Astrocyte (in vitro differentiated cells and primary cell): ENCODE results near the gene CSGALNACT2. TPM values are rescaled to one million over a fixed set of nuclear protein-coding genes. Genes with fewer than 3 reads are reported as not detected.

Experiments
- DNase-seq: peaks from one replicate; pipeline ENCODE4 v3.0.0-alpha.2; 2010; ENCODE audit warnings: low read depth
- FAIRE-seq: peaks from 2 replicates; lab custom pipeline; 2011; peaks lifted over from hg19 to GRCh38; lab: Jason Lieb, UNC
- H2AFZ ChIP-seq: 2 replicates; pipeline ENCODE4 v1.6.0; 2012; ENCODE audit warnings: low read depth, low read length, inconsistent platforms
- H3K27ac ChIP-seq: 2 replicates; pipeline ENCODE4 v1.5.1; 2011; ENCODE audit warnings: low read depth, low read length, inconsistent platforms
- H3K27me3 ChIP-seq: 2 replicates; pipeline ENCODE4 v1.6.0; 2011; ENCODE audit warnings: low read length, inconsistent platforms; ENCODE audit not compliant: insufficient read depth
- H3K36me3 ChIP-seq: 2 replicates; pipeline ENCODE4 v1.5.1; 2011; ENCODE audit warnings: low read length, inconsistent platforms; ENCODE audit not compliant: insufficient read depth
- H3K4me1 ChIP-seq: 2 replicates; pipeline ENCODE4 v1.5.1; 2011; ENCODE audit warnings: low read length, inconsistent platforms; ENCODE audit not compliant: insufficient read depth
- H3K4me2 ChIP-seq: 2 replicates; pipeline ENCODE4 v1.6.0; 2012; ENCODE audit warnings: low read length, inconsistent platforms
- H3K4me3 ChIP-seq: 2 replicates; pipeline ENCODE4 v1.5.1; 2011; ENCODE audit warnings: low read depth, mild to moderate bottlenecking, low read length, inconsistent platforms; ENCODE audit not compliant: insufficient read depth
- H3K79me2 ChIP-seq: 2 replicates; pipeline ENCODE4 v1.6.0; 2012; ENCODE audit warnings: mild to moderate bottlenecking, low read length, inconsistent platforms; ENCODE audit not compliant: insufficient read depth
- H3K9ac ChIP-seq: 2 replicates; pipeline ENCODE4 v1.6.0; 2012; ENCODE audit warnings: mild to moderate bottlenecking, low read length, inconsistent platforms
- H3K9me3 ChIP-seq: 2 replicates; pipeline ENCODE4 v1.5.1; 2012; ENCODE audit warnings: low read depth, mild to moderate bottlenecking, low read length, inconsistent platforms; ENCODE audit not compliant: insufficient read depth
- H4K20me1 ChIP-seq: 2 replicates; pipeline ENCODE4 v1.6.0; 2012; ENCODE audit warnings: low read length, inconsistent platforms; ENCODE audit not compliant: insufficient read depth
- H3K27ac Mint-ChIP-seq: one replicate; pipeline ENCODE4 v1.8.0; 2021; ENCODE audit warnings: mild to moderate bottlenecking, mixed read lengths; ENCODE audit not compliant: unreplicated experiment
- H3K27me3 Mint-ChIP-seq: one replicate; pipeline ENCODE4 v1.8.0; 2021; ENCODE audit warnings: low read depth, mixed read lengths; ENCODE audit not compliant: unreplicated experiment
- H3K36me3 Mint-ChIP-seq: one replicate; pipeline ENCODE4 v1.8.0; 2021; ENCODE audit warnings: low read depth, mixed read lengths; ENCODE audit not compliant: unreplicated experiment
- H3K4me1 Mint-ChIP-seq: one replicate; pipeline ENCODE4 v1.8.0; 2021; ENCODE audit warnings: low read depth, mixed read lengths; ENCODE audit not compliant: unreplicated experiment
- H3K4me3 Mint-ChIP-seq: one replicate; pipeline ENCODE4 v1.8.0; 2021; ENCODE audit warnings: mild to moderate bottlenecking, moderate library complexity, mixed read lengths; ENCODE audit not compliant: unreplicated experiment
- H3K9me3 Mint-ChIP-seq: one replicate; pipeline ENCODE4 v1.8.0; 2021; ENCODE audit warnings: mild to moderate bottlenecking, mixed read lengths; ENCODE audit not compliant: unreplicated experiment
- CTCF ChIP-seq: IDR thresholded peaks from 2 replicates; pipeline ENCODE4 v1.5.1; 2011; ENCODE audit warnings: low read depth, mild to moderate bottlenecking, inconsistent platforms, low read length, moderate library complexity; ENCODE audit not compliant: insufficient read depth
- EZH2 ChIP-seq: IDR thresholded peaks from 2 replicates; pipeline ENCODE4 v1.6.1; 2012; ENCODE audit warnings: mild to moderate bottlenecking, low read length, inconsistent platforms; ENCODE audit not compliant: insufficient read depth
- total RNA-seq: library from RNA; stranded (reverse); gene quantifications from 2 replicates; pipeline ENCODE4 v1.2.1, GENCODE V29; 2021

The CSGALNACT2 gene
- total RNA-seq, 1 donor from 2014 or later, result 28.5 TPM

- no peak overlapping the region for H3K4me3 Mint-ChIP-seq
Measured at GRCh38 chr10:43116596-43116995, 21.6 kb upstream of the CSGALNACT2 start.

GRCh38 chr10:43117031-43117776 is 21.0 kb upstream of the CSGALNACT2 start:
- H3K27me3 Mint-ChIP-seq, result peaks cover 7% of the 10 kb centered on the region
- Histone ChIP-seq H4K20me1 (no peaks in the 10 kb centered on the region), H3K9me3 (no peaks in the 10 kb centered on the region), H3K79me2 (no peaks in the 10 kb centered on the region), H3K9ac (no peak overlapping the region), H3K4me1 (peaks cover 4% of the 10 kb centered on the region), H3K27me3 (no peaks in the 10 kb centered on the region), H2AFZ (no peak overlapping the region), H3K27ac (no peak overlapping the region), H3K36me3 (no peaks in the 10 kb centered on the region), H3K4me3 (no peak overlapping the region), H3K4me2 (no peak overlapping the region)
- H3K9me3 Mint-ChIP-seq, result no peaks in the 10 kb centered on the region
- TF ChIP-seq EZH2 (no peak), CTCF (no peak)
- peaks cover 2% of the 10 kb centered on the region for H3K36me3 Mint-ChIP-seq
- H3K27ac Mint-ChIP-seq, result no peak overlapping the region
- H3K4me1 Mint-ChIP-seq, result peaks cover 17% of the 10 kb centered on the region
- DNase-seq (no peak), FAIRE-seq (no peak)
- H3K4me3 Mint-ChIP-seq, result no peak overlapping the region

More at GRCh38 chr10:43116596-43116995, 21.6 kb upstream of the CSGALNACT2 start:
- Mint-ChIP-seq H3K27me3 (peaks cover 7% of the 10 kb centered on the region), H3K36me3 (peaks cover 2% of the 10 kb centered on the region), H3K9me3 (no peaks in the 10 kb centered on the region), H3K27ac (no peak overlapping the region), H3K4me1 (peaks cover 11% of the 10 kb centered on the region)
- Histone ChIP-seq H3K27ac (no peak overlapping the region), H3K4me2 (no peak overlapping the region), H3K36me3 (no peaks in the 10 kb centered on the region), H2AFZ (no peak overlapping the region), H3K4me3 (no peak overlapping the region), H3K79me2 (no peaks in the 10 kb centered on the region), H3K9ac (no peak overlapping the region), H3K9me3 (no peaks in the 10 kb centered on the region), H3K4me1 (peaks cover 4% of the 10 kb centered on the region), H4K20me1 (no peaks in the 10 kb centered on the region), H3K27me3 (no peaks in the 10 kb centered on the region)
- no peak for DNase-seq
- no peak for TF ChIP-seq CTCF
- no peak for TF ChIP-seq EZH2
- no peak for FAIRE-seq
